ENCODE measurements around the gene PPM1H. TPM values are rescaled to one million over a fixed set of nuclear protein-coding genes. Genes with fewer than 3 reads are reported as not detected.

The PPM1H gene
- total RNA-seq, 1 donor from 2014 or later, result 7.1 TPM

DNA sequence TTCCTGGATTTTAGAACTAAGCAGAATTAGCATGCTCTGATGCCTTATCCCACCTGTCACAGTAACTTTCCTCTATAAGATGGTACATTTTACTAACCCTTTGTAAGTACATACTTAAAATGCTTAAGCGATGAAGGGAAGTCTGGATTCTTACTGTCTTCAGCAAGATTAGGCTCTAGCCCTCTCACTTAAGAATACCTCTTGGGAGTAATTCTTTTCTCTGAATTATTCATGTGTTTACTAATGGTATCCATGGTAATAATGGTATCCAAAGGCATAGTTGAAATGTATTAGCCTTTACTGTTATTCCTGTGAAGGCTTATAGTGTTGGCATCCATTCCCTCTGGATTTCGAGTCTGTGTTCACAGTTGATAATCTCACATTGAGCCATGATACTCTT is 291.5 kb downstream of the PPM1H start:
- DNase-seq, result peak; percentile 17

DNA sequence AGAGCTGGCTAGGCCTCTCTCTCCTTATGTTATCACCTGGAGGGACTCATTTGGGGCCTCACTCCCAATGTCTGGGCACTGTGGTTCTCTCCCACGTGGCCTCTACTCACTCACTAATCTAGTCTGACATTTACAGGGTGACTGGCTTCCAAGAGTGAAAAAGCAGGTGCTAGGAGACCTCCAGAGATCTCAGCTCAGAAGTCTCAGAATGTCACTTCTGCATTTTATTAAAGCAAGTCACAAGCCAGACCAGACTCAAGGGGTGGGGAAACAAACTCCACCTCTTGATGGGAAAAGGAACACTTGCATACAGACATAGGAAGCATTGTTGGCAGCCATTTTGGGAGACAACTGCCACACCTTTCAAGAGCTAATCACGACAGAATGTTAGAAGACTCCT is 292.5 kb downstream of the PPM1H start:
- DNase-seq, result no peak

DNA sequence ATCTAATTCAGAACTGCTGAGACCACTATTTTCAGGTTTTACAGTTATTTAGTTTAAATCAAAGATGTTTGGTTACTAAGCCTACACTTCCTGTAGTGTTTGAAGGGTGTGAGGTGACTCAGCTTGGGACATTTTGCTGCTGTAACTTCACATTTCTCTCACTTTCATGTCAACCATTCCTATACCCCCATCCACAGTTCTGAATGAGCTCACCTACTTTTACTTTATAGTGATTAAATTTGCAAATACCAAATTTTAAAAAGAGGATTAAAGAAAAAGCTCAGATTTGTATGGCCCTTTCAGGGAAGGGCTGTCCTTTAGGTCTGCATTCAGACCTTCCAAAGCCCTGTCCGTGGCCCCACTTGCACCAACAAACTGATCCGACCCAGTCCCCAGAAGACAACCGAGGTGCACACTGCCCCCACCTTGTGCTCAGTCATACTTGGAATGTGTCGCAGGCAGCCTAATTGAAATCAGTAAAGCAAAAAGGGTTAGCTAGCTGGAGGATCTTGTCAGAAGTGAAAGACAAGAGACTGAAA is 294.0 kb downstream of the PPM1H start:
- DNase-seq, result no peak

DNA sequence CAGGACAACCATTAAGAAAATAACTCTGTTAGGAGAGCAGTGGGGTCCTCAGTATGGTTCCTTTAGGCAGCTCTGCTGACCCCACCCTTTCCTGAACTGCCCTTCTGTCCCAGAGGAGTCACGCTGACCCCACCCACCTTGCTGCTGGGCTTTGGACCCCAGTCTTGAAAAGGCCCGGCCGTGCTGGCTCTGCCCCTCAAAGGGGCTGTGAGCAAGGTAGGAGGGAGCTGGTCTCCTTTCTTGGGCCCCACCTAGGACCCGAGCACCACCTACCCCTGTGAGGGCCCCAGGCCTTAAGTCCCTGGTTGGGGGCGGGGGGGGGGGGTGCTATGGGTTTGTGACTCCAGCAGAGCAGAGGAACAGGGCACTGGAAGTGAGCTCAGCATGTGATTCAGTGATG is 297.3 kb downstream of the PPM1H start:
- DNase-seq, result no peak

DNA sequence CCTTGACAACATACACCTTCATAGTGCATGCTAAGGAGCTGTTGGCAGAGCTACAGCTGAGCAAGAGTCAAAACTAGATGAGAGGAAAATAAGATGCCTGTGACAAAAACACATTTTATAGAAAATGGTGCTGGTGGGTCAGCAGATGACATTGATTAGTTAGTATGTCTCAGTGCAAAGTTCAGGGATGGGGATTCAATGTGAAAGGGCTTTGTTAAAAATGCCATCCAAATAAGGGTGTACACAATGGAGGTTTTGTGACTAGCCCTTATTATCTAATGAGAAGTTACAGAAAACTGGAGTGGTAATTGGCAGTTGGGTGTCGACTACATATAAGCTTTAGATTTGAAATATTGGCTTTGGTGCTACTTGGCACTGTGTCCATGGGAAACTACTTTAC is 299.3 kb downstream of the PPM1H start:
- DNase-seq, result no peak

DNA sequence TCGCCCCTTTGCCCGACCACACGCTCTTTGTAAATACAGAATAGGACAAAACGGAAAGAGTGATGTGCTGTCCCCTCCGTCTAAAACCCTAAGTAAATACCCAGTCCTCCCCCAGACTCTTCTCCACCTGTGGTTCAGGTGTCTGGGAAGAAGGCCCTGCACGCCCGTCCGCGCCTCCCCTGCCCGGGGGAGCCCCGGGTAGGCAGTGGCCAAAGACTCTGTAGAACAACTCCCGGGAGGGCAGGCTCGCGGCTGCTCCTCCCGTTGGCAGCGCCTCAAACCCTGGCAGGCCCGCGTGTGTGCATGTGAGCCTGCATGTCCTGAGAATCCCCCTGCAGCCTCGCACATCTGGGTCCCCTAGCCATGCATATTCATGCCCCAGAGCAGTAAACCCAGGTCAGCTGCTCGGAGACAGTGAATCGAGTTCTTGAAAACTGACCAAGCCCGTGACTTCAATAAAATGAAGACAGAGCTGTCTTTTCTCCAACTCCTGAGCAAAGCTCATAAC is 302.5 kb downstream of the PPM1H start:
- peak; percentile 48 for DNase-seq

DNA sequence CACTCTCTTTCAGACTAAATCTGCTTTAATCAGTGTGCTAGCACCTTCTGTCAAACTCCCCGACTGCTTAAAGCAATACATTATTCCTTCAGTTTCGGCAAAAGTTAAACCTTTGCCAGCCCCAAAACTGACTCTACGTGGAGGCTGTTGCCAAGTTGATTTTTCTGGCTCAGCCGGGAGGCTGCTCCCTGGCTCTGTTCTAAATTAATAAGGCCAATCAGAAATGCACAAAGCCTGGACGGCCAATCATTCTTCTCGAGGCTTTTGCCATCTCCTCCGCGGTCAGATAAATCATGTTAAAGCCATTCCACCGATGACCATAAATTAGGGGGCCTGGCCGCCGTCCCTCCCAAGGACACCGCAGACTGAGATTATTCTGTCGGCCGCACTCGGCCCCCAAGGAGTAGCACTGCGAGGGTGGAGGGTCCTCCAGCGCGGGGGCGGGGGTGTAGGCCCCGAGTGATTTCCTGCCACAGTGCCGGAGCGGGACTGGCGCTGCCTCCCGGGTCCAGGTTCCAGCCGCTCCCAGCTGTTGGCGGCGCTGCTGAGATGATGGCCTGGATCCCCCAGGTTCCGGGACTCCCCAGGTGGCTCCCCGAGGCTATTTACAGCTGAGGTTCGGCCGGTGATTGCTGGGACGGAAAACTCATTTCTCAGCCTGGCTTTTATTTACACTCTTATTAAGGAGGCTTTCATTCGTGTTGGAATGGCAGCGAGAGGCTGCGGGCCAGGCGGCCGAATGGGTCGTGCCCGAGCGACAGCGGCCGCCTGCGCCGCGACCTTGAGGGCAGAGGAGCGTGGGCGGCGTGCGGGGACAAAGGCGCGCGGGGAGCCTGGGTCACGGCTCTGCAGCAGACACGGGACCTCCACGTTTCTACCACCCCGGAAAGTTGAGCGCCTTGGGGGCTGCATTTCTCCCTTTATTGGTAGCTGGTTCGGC is 303.2 kb downstream of the PPM1H start:
- DNase-seq, result peak; percentile 58

DNA sequence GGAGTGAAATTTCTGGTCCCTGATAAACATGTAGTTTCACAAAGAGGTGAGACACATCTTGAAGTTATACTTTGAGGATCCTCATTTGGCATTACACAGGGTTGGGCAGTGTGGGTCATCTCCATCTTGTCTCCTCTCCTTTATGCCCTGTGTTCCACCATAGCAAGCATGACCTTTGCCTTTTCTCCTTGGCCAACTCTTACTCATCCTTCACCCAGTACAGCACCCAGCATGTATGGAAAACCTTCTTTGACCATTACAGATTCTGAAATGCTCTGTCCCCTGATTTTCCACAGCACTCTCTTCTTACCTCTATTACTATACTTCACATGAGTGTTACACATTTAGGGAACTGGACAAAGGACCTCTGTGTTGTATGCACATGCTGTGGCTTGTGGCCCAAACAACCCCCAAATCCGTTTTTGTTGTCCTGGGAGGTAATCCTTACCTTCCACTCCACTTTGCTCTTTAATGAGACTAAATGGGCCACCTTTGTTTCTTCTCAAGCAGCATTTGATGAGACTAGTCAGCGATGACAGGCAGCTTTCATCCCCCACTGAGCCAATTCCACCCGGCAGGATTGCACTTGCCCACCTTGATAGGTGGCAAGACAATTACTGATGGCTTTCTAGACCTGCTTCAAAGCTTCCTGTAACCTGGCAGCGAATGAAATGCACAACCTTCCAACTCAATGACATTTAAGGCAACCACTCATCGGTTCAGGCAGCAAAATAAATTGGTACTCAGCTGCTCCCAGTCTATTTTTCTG is 304.8 kb downstream of the PPM1H start:
- no peak for DNase-seq

DNA sequence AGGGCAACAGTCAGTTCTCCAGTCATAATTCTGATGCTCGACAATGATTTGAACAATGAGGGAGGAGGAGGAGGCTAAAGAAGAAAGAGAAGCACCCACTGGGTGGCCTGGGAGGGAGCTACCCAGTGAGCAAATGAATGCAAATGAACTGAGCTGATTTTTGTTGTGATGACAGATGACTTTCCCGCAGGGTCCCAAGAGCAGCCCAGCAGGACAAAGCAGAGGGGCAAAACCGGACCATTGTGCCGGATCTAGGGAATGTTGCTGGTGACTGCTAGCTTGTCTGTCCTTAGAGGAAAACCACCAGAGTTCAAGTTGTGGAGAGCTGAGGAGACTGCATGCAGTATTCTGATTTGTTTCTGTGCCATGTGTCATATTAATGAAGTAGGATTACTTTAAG is 305.5 kb downstream of the PPM1H start:
- DNase-seq, result no peak

DNA sequence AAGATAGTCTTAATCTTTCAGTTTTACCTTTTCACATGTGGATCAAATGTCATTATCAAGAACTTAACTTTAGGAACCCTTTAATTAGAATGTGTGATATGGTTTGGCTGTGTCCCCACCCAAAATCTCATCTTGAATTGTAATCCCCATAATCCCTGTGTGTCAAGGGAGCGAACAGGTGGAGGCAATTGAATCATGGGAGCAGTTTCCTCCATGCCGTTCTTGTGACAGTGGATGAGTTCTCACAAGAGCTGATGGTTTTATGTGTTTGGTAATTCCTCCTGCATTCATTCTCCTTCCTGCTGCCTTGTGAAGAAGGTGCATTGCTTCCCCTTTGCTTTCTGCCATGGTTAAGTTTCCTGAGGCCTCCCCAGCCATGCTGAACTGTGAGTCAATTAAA is 307.8 kb downstream of the PPM1H start:
- no peak for DNase-seq

DNA sequence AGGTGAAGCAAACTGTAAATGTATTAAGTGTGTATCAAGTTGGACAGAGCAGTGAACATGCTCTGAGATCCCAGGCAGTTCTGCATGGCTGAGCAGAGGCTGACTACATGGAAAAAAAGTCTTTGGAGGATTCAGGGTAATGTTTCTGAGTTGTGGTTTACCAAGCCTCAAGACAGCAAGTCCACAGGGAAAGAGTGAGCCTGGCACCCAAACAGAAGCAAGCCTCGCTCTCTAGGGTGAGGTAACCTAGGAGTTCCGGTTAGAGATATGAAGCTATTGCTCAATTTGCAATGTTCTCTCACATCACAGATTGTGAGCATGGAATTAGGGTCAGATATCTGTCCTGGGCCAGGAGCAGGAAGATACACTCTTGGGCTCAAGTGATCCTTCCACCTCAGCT is 309.7 kb downstream of the PPM1H start:
- no peak for DNase-seq

DNA sequence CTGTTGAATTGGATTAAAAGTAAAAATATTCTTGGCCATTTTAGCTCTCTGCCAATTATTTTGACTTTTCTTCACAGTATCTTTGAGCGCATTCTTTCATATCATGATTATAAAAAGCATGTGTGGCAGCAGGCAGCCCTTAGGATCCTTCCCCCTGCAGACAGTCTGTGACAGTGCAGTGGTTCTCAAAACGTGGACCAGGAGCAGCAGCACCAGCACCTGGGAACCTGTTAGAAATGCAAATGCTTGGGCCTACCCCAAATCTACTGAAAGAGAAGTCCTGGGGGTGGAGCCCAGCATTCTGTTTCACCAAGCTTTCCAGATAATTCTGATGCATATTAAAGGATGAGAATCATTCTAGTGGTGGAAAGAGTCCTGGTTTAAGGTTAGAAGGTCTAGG is 312.8 kb downstream of the PPM1H start:
- no peak for DNase-seq

DNA sequence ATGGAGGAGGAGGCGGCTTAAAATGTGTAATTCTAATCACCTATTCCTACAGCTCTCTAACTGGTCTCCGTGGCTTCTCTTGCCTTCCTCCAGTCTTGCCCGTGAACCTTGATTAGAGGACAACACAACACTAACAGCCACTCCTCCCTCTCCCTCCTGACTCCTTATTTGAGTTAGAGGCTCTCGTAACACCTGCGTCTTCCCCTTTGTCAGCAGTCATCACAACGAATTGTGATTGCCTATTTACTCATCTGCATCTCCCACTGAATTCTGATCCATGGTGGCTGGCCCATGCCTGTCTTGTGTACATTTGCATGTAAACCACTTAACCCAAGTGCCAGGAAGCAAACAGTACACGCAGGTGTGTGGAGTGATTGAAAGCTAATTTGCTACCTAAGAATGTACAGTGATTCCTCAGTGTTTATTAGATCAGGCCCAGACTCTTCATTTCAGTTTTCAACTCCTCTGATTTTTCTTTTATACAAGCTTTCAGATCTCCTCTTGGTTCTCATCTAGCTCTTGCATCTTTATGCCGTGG is 313.8 kb downstream of the PPM1H start:
- DNase-seq, result no peak

DNA sequence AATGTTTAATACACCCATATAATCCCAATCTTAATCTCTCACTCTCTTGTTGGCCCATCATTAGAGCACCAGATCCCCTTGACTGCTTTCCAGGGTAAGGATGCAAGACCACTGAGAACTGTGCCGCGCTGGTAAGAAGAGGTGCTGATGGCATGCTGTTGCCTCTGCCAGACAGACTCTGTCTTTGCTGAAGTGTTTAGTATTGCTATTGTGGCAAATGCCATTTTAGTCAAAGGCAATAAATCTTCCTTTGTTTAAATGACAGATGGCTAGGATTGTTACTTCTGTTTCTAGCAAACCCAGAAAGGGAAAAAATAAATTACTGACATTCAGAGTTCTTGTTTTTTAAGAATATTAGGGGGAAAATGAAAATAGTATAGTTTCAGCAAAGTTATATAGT is 316.0 kb downstream of the PPM1H start:
- DNase-seq, result no peak

DNA sequence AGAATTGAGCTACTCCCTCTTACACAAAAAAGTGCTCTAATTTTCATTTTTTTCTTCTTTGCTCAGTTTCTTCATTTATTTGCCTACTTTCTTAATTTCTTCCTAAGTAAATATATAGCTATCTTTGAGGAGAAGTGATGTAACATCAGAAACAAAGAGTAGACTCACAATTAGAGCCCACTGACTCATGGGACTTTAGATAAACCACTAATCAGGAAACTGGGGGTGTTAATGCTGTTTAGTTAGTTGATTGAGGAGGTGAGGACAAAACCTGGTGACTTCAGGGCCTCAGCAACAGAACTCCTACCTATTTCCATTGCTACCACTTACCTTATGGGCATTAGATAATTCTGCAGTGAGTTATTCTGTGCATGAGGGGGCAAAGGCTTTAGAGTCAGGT is 316.6 kb downstream of the PPM1H start:
- DNase-seq, result no peak

DNA sequence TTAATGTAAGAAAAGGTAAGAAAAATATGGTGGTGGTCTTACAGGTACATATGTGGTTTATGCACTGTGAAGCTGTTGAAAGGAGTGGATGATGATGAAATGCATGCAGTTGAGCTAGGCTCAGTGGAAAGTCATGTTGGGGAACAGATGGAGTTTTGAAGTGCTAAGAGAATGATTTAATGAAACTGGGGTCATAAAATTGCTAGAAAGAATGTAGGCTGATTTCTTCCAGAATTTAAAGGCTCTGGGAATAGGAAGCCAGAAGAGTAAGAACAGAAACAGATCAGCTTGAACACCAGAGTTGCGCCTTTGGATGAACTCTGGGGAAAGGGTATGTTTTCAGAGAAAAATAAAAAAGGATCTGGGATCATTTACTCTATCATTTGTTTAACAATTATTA is 321.9 kb downstream of the PPM1H start:
- peak; percentile 73 for DNase-seq

DNA sequence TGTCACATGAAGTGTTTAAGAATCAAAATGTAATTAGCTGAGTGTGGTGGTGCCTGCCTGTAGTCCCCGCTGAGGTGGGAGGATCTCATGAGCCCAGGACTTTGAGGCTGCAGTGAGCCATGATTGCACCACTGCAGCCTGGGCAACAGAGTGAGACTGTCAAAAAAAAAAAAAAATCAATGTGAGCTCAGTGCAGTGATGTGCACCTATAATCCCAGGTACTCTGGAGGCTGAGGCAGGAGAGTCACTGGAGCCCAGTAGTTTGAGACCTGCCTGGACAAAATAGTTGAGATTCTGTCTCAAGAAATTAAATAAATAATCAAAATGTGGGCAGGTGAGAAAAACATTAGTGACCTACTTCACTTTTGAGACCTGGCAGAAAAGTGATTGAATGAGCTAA is 328.3 kb downstream of the PPM1H start:
- DNase-seq, result no peak

DNA sequence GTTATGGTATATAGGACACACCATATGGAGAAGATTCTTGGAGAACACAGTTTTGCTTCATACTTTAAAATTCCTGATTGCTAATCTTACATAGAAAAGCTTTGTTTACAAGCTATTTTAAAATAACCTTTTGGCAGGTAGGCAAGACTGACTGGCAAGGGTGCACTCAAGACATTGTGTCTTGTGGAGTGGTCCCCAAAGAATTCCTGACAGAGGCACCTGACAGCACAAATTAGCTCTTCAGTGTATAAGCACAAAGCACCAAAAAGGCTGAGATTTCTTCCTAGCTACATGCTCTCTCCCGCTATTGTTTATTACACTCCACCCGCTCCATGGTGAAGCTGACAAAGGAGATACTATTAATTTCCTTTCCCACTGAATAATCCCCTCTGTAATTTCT is 329.0 kb downstream of the PPM1H start:
- no peak for DNase-seq

DNA sequence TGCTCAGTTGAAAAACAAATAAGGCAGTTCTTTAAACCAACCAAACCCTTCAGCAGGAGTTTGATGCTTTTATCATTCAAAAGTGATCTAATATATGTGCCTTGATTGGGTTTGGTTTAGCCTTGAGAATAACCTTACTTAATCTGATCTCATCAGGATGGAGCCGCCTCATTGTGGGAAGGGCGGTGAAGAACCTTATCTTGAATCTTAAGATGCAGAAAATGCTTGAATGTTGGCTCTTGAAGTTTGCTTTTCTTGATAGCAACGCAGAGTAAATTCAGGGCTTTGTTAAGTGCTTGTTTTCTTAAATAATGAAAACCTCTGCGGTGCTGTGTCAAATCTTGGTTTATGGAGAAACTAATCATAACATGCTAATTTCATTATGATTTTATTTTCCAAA is 330.1 kb downstream of the PPM1H start:
- no peak for DNase-seq

DNA sequence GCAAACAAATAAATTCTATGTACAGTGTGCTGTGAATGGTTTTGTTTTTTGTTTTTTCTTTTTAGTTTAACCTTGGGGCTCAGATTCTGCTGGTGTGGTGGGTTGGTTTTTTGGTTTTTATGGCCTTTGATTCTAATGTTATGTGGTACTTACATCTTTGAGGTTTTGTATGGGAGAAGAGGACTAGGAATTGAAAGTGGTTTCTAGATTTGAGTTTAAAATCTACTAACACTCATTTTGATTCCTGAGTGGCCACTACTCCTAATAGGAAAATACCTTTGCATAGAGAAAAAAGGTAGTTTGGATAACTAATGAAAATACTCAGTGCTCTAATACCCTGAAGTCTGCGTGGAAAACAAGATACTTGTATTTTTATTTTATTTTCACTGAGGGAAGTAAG is 330.6 kb downstream of the PPM1H start:
- no peak for DNase-seq

DNA sequence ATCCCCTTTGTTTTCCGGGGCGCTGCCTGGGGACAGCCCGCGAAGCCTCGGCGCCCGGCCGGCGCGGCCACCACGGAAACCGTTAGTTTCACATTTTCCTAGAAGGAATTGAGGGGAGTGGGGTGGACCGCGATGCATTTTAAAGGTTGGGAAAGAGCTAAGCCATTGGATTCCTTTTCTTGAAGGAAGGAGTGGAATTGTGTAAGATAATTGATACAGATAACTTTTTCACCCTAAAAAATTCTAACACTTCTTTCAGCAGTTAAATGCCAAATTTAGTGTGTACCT is 331.2 kb downstream of the PPM1H start:
- no peak for DNase-seq

DNA sequence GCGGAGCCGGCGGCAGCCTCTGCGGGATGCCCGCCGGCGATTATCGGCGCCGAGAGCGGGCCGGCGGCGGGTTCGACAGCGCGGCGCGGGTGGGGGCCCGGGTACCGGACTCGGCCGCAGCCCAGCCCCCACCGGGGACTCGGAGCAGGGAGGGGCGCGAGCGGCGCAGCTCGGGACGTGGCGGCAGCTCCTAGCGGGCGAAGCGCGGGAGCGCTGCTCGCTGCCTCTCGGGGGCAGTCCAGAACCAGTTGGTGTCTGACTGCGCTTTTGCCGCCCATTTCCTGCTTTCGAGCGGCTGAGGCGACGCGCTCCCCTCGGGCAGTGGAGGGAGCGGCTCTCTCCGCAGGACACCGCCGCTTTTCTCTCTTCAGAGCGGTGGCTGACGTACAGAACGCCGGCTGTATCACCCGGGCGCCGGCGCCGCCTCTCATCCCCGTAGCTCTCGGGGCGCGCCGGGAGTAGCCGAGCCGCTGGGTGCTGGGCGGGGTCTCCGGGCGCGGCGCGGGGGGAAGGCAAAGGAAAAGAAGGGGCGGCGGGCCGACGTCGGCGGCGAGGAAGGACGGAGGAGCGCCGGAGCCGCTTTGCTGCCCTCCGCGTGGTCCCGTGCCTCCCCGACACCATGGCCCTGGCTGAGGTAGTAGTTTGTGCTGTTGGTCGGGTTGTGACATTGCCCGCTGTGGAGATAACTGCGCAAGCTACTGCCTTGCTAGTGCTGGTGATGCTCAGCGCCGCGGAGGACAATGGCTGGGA is 331.7 kb downstream of the PPM1H start:
- DNase-seq, result peak; percentile 87
